HuH-7.5 (cell line): Measurements from ENCODE around the gene KRTAP4-7.
"Not testable (repeated sequence)": the region's sequence is repeated elsewhere in the genome, so short reads cannot be mapped to it uniquely, and the experiment has no call there.

Source experiments
- DNase-seq: peaks from one replicate; pipeline ENCODE4 v3.0.0; 2011; ENCODE audit warnings: low spot score

The KRTAP4-7 gene

GRCh38 chr17:41084100-41084856, at the start of gene KRTAP4-7:
Gene KRTAP4-7, plus strand, starts transcription at chr17:41084150. Its CDS starts 57 bp downstream, at chr17:41084207.
- DNase-seq = not testable (repeated sequence)

- not testable (repeated sequence) for DNase-seq
Measured at GRCh38 chr17:41034346-41034935, 49.5 kb upstream of the KRTAP4-7 start, which contains the start of gene KRTAP1-3. Gene KRTAP1-3, minus strand, starts transcription at chr17:41034874. Its CDS starts 53 bp downstream, at chr17:41034821.

DNA sequence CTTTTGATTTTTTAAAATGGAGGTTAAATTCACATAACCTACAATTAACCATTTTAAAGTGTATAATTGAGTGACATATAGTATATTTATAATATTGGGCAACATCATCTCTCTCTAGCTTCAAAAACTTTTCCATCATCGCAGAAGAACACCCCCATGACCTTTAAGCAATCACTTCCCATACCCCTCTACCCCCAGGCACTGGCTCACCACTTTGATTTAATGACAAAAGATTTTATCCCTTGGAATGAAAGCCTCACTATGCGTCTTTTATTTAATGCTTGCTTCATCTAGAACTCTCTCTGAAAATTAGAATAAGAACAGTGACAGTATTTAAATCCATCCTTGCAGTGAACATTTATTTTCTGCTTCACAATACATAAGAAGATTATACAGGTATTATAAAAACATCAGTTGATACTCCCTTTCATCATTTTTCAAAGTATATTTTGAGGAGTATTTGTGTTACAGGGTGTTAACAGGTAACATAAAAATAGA, 46.0 kb upstream of the KRTAP4-7 start:
- DNase-seq = no peak

GRCh38 chr17:41040783-41041571, 43.0 kb upstream of the KRTAP4-7 start, which contains the start of gene KRTAP1-1:
Gene KRTAP1-1, minus strand, starts transcription at chr17:41041450. Its CDS starts 53 bp downstream, at chr17:41041397.
- DNase-seq = not testable (repeated sequence)

DNA sequence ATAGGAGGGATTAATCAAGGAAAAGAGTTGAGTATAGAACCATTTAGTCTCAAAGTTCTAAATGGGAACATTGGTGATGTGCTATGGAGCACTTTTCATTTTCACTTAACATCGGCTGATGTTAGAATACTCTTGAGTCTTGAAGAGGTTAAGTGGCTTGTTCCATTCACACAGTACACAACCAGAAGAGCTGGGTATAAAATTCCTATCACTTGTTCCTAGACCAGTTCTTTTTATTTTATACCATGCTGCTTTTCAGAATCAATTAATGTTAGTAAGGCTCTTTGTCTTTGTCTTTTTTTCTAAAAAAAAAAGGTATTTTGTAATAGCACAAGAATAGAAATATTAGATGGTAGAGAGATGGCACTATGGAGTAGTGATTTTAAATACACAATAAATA, 41.0 kb upstream of the KRTAP4-7 start:
- DNase-seq = no peak

DNA sequence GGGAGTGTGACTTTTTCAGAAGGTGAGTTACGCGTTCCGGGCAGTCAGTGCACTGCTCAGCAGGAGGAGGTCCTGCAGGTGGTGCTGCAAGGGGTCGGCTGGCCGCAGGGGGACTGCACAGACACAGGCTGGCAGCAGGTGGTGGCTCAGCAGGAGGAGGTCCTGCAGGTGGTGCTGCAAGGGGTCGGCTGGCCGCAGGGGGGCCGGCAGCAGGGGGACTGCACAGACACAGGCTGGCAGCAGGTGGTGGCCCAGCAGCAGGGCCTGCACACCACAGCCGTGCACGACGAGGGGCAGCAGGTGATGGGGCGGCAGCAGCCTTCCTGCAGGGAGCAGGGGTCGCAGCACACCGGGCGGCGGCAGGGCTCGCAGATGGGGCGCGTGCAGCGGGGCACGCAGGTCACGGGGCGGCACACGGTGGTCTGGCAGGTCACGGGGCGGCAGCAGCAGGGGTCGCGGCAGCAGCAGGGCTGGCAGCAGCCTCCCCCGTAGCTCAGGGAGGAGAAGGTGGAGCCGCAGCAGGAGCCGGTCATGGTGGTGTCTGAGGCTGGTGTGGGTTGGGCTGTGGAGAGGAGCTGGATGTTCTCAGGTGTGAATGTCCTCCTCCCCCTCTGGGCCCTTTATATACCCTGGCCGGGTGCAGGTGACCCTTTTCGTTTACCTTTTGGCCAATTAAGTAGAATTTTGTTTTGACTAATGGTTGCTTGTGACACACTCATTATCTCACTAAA, 37.0 kb upstream of the KRTAP4-7 start, which contains the start of gene KRTAP2-1:
TSS of gene KRTAP2-1 (minus strand) at position 582 of the 731 bp plus-strand sequence. CDS start at position 533, 49 bp downstream.
- not testable (repeated sequence) for DNase-seq

DNA sequence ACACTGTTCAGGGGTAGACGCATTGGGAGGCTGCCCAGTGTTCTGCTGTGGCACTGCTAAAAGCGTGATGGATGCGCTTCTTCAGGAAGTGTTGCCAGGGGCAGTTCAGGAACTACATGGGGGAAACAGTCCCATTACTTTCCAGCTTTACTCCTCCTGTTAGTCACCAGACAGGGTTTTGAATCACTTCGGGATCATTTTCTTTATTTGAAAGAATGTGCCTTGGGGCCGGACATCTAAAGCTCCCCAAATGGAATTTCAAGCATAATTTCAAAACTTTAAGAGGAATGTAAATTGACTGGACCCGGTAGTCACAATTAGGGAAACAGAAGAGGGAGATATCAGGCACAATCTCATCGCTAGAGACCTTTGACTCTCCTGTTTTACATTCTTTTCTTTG, 35.5 kb upstream of the KRTAP4-7 start:
- no peak for DNase-seq

- DNase-seq = no peak
Measured at GRCh38 chr17:41049110-41049509, 34.8 kb upstream of the KRTAP4-7 start.

GRCh38 chr17:41052566-41052965, 31.4 kb upstream of the KRTAP4-7 start:
- DNase-seq = no peak

DNA sequence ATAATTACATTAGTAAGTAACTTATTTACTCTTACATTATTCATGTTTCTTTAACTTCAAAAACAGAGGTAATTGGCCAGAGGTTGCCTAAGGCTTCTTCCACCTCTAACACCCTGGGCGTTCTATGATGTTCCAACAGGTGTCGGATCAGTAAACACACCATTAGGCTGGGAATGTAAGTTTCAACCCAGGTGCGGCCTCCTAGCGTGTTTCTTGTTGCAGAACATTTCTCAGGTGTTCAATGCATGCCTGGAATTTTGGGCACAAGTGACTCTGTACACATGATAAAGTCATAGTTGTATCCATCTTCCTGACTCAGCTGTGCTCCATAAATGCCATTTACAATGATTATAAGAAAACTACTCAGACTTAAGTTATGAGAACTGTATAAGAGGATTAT, 29.9 kb upstream of the KRTAP4-7 start:
- DNase-seq = no peak

DNA sequence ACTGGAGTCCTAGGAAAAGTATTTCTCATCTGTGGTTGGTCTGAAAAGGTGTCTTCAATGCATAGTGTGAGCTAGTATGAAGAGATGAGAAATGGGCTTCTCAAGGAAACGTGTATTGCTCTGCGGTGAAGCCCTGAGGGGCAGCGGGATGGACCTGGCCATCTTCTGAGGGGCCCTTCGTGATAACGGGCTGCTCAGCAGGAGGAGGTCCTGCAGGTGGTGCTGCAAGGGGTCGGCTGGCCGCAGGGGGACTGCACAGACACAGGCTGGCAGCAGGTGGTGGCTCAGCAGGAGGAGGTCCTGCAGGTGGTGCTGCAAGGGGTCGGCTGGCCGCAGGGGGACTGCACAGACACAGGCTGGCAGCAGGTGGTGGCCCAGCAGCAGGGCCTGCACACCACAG, 29.4 kb upstream of the KRTAP4-7 start:
- not testable (repeated sequence) for DNase-seq

DNA sequence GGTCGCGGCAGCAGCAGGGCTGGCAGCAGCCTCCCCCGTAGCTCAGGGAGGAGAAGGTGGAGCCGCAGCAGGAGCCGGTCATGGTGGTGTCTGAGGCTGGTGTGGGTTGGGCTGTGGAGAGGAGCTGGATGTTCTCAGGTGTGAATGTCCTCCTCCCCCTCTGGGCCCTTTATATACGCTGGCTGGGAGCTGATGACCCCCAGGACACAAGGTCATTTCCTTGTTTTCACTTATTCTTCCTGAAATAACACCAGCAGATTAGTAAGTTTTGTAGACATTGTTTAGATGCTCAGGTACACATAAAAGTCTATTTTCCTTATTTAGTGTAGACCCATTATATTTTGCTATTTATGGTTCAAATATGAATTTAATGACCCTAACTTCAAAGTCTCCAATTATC, 28.8 kb upstream of the KRTAP4-7 start, which contains the start of gene KRTAP2-2:
TSS of gene KRTAP2-2 (minus strand) at position 101 of the 400 bp plus-strand sequence. CDS start at position 82, 19 bp downstream.
- DNase-seq = not testable (repeated sequence)

DNA sequence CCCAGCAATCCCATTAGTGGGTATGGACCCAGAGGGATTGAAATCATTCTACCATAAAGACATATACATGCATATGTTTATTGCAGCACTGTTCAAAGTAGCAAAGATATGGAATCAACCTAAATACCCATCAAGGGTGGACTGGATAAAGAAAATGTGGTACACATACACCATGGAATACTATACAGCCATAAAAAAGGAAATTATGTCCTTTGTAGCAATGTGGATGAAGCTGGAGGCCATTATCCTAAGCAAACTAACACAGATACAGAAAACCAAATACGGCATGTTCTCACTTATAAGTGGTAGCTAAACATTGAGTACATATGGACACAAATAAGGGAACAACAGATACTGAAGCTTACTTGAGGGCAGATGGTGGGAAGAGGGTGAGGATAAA, 26.4 kb upstream of the KRTAP4-7 start:
- DNase-seq = no peak

DNA sequence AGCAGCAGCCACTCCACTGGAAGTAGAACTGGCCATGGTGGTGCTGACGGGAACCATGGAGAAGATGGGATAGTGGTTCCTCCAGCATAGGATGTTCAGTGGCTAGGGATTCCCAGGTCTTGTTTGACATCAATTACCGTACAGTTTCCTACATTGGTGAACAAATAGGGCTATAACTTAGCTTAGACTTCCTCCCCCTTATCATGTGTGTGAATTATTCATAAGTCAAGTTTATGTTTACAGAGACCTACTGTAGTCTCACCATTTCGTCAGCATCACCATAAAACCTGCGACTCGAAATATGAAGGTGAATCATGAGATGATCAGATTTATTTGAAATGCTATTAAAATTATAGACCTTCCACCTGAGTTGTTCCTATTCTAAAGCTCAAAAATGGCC, 25.2 kb upstream of the KRTAP4-7 start:
- DNase-seq = no peak

DNA sequence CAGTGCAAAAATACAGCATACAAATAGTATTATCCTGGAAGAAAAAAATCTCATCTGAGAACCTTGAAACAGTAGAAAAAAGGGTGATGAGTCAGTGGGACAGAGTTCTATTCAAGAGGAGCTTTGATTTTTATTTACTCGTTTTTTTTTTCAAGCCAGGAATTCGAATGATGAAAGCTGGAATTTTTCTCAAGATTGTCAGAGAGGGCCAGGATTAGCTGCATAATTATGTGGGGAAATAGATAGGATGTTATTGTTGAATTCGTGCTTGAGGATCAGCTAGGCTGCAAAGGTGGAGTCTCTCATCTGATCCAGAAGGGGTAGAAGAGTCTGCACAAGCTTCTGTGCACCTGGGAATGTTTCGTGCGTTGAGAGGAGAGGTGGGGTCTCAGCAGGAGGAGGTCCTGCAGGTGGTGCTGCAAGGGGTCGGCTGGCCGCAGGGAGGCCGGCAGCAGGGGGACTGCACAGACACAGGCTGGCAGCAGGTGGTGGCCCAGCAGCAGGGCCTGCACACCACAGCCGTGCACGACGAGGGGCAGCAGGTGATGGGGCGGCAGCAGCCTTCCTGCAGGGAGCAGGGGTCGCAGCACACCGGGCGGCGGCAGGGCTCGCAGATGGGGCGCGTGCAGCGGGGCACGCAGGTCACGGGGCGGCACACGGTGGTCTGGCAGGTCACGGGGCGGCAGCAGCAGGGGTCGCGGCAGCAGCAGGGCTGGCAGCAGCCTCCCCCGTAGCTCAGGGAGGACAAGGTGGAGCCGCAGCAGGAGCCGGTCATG, 24.5 kb upstream of the KRTAP4-7 start:
- DNase-seq = not testable (repeated sequence)

DNA sequence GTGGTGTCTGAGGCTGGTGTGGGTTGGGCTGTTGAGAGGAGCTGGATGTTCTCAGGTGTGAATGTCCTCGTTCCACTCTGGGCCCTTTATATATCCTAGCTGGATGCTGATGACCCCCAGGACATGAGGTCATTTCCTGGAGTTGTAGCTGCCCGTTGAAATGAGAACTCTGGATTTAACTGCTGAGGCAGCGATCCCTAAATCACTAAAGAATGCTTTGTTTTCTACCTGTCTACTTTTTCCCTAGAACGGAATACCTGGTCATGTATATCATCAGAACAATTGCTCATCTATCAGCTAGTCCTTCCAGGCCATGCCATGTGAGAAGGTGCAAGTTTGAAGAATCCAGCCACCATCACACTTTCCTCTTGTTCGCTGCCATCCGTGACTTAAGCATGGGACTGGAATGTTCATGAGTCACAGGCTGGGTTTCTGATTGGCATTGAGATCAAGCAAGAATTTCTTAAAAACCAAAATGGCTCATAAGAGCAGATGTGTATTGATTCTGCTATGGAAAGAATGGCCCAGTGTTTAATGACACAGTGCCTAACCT, 23.8 kb upstream of the KRTAP4-7 start, which contains the start of gene KRTAP2-3:
TSS of gene KRTAP2-3 (minus strand) at position 63 of the 553 bp plus-strand sequence. CDS start 64 bp downstream, outside the sequence.
- DNase-seq = no peak

- DNase-seq = no peak
Measured at GRCh38 chr17:41061964-41062363, 22.0 kb upstream of the KRTAP4-7 start.

DNA sequence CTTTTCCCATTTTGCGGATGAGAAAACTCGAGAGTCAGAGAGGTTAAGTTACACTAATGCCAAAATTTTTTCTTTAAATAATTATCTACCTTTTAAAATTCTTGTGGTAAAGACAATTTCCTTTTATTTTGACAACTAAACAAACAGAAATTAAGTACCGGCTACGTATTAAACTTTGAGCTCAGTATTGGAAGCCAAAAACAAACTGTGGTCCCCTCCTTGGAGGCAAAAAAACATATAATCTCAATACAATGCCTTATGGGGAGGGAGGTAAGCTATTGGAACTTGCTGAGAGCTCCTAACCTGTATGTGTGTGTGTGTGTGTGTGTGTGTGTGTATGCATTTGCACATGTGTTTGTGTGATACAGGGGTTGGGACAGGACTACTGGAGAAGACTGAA, 20.5 kb upstream of the KRTAP4-7 start:
- DNase-seq = no peak

- no peak for DNase-seq
Measured at GRCh38 chr17:41064301-41064700, 19.6 kb upstream of the KRTAP4-7 start.
